H9 (cell line): ENCODE measurements around the gene SMYD4. TPM values are rescaled to one million over a fixed set of nuclear protein-coding genes. Genes with fewer than 3 reads are reported as not detected.

ENCODE experiments used
- DNase-seq: peaks from one replicate; pipeline ENCODE4 v3.0.0-alpha.2; 2017
- H2AFZ ChIP-seq: one replicate; pipeline ENCODE4 v1.6.1; 2013; ENCODE audit warnings: mild to moderate bottlenecking, low read length, control low read depth, moderate library complexity
- H2AK5ac ChIP-seq: 2 replicates; pipeline ENCODE4 v1.6.1; 2013; ENCODE audit warnings: low read length, control low read depth, mixed read lengths; ENCODE audit not compliant: insufficient read length
- H2BK120ac ChIP-seq: one replicate; pipeline ENCODE4 v1.6.1; 2013; ENCODE audit warnings: low read depth, mild to moderate bottlenecking, low read length, control low read depth, inconsistent platforms; ENCODE audit not compliant: poor library complexity, severe bottlenecking
- H2BK12ac ChIP-seq: 2 replicates; pipeline ENCODE4 v1.6.1; 2013; ENCODE audit warnings: low read length, control low read depth, mixed read lengths, low read depth; ENCODE audit not compliant: insufficient read length
- H2BK15ac ChIP-seq: 2 replicates; pipeline ENCODE4 v1.6.1; 2013; ENCODE audit warnings: low read depth, low read length, control low read depth
- H2BK20ac ChIP-seq: one replicate; pipeline ENCODE4 v1.6.1; 2013; ENCODE audit warnings: low read depth, mild to moderate bottlenecking, low read length, control low read depth, inconsistent platforms; ENCODE audit not compliant: poor library complexity, severe bottlenecking
- H2BK5ac ChIP-seq: 2 replicates; pipeline ENCODE4 v1.6.1; 2013; ENCODE audit warnings: low read length, control low read depth, mixed read lengths; ENCODE audit not compliant: insufficient read length
- H3K14ac ChIP-seq: 2 replicates; pipeline ENCODE4 v1.6.1; 2013; ENCODE audit warnings: low read length, control low read depth; ENCODE audit not compliant: insufficient read depth
- H3K18ac ChIP-seq: 2 replicates; pipeline ENCODE4 v1.6.1; 2013; ENCODE audit warnings: low read depth, mild to moderate bottlenecking, mixed read lengths, low read length, control low read depth; ENCODE audit not compliant: insufficient read length
- H3K23ac ChIP-seq: 2 replicates; pipeline ENCODE4 v1.6.1; 2013; ENCODE audit warnings: low read length, control low read depth, mixed read lengths, low read depth; ENCODE audit not compliant: insufficient read length
- H3K23me2 ChIP-seq: 2 replicates; pipeline ENCODE4 v1.6.1; 2013; ENCODE audit warnings: low read depth, mild to moderate bottlenecking, mixed read lengths, low read length, control low read depth; ENCODE audit not compliant: insufficient read length, poor library complexity, severe bottlenecking
- H3K27ac ChIP-seq: 2 replicates; pipeline ENCODE4 v1.5.1; 2013; ENCODE audit warnings: low read length, control low read depth, mixed read lengths, low read depth; ENCODE audit not compliant: insufficient read length
- H3K27me3 ChIP-seq: 2 replicates; pipeline ENCODE4 v1.6.1; 2013; ENCODE audit warnings: low read length, control low read depth, inconsistent platforms; ENCODE audit not compliant: insufficient read depth
- H3K4ac ChIP-seq: 2 replicates; pipeline ENCODE4 v1.6.1; 2013; ENCODE audit warnings: low read depth, mild to moderate bottlenecking, control low read depth, inconsistent platforms, low read length, moderate library complexity
- H3K4me1 ChIP-seq: 2 replicates; pipeline ENCODE4 v1.6.1; 2013; ENCODE audit warnings: low read length, control low read depth, inconsistent platforms; ENCODE audit not compliant: insufficient read depth
- H3K4me2 ChIP-seq: 2 replicates; pipeline ENCODE4 v1.6.1; 2013; ENCODE audit warnings: low read length, control low read depth, mixed read lengths; ENCODE audit not compliant: insufficient read length, insufficient read depth
- H3K56ac ChIP-seq: 2 replicates; pipeline ENCODE4 v1.6.1; 2013; ENCODE audit warnings: low read depth, mild to moderate bottlenecking, mixed read lengths, low read length, control low read depth; ENCODE audit not compliant: insufficient read length
- H3K79me1 ChIP-seq: 2 replicates; pipeline ENCODE4 v1.6.1; 2013; ENCODE audit warnings: low read depth, mild to moderate bottlenecking, moderate library complexity, low read length, control low read depth, inconsistent platforms; ENCODE audit not compliant: insufficient read depth, poor library complexity, severe bottlenecking
- H3K79me2 ChIP-seq: 2 replicates; pipeline ENCODE4 v1.6.1; 2013; ENCODE audit warnings: low read length, control low read depth, inconsistent platforms; ENCODE audit not compliant: insufficient read depth
- H3K9ac ChIP-seq: 2 replicates; pipeline ENCODE4 v1.6.1; 2013; ENCODE audit warnings: low read length, control low read depth, mixed read lengths; ENCODE audit not compliant: insufficient read length; ENCODE audit errors: extremely low read depth
- H3K9me3 ChIP-seq: one replicate; pipeline ENCODE4 v1.6.1; 2013; ENCODE audit warnings: low read depth, low read length, inconsistent platforms; ENCODE audit not compliant: control insufficient read depth
- H3T11ph ChIP-seq: one replicate; pipeline ENCODE4 v1.6.1; 2013; ENCODE audit warnings: mild to moderate bottlenecking, low read length, control low read depth, inconsistent platforms
- H4K20me1 ChIP-seq: one replicate; pipeline ENCODE4 v1.6.1; 2013; ENCODE audit not compliant: control insufficient read depth, insufficient read length, insufficient read depth
- H4K5ac ChIP-seq: 2 replicates; pipeline ENCODE4 v1.6.1; 2013; ENCODE audit warnings: low read depth, mild to moderate bottlenecking, mixed read lengths, low read length, control low read depth; ENCODE audit not compliant: insufficient read length
- H4K8ac ChIP-seq: replicated peaks from 2 replicates; pipeline ENCODE4 v1.6.1; 2013; ENCODE audit warnings: low read length, control low read depth, mixed read lengths, low read depth; ENCODE audit not compliant: insufficient read length
- H4K91ac ChIP-seq: 2 replicates; pipeline ENCODE4 v1.6.1; 2013; ENCODE audit warnings: low read depth, mild to moderate bottlenecking, moderate library complexity, mixed read lengths, low read length, control low read depth; ENCODE audit not compliant: insufficient read length
- H3K27ac Mint-ChIP-seq, 3 experiments: 2 replicates in 2 of 3; 3 replicates in 1 of 3; pipeline ENCODE4 v1.8.0; 2020 to 2021; ENCODE audit warnings: mixed read lengths in 3 of 3, mild to moderate bottlenecking in 1 of 3, moderate library complexity in 1 of 3
- H3K27me3 Mint-ChIP-seq: 2 replicates; pipeline ENCODE4 v1.8.0; 2021; ENCODE audit warnings: low read depth, mild to moderate bottlenecking, moderate library complexity, mixed read lengths
- H3K36me3 Mint-ChIP-seq, 3 experiments: 2 replicates in 2 of 3; 3 replicates in 1 of 3; pipeline ENCODE4 v1.8.0; 2020 to 2021; ENCODE audit warnings: low read depth in 3 of 3, mixed read lengths in 3 of 3; ENCODE audit not compliant: insufficient read depth in 1 of 3
- H3K4me1 Mint-ChIP-seq, 2 experiments: 2 replicates each; pipeline ENCODE4 v1.8.0; 2020; ENCODE audit warnings: mixed read lengths in 2 of 2
- H3K4me3 Mint-ChIP-seq, 2 experiments: 2 replicates in 1 of 2; 3 replicates in 1 of 2; pipeline ENCODE4 v1.8.0; 2020 to 2021; ENCODE audit warnings: mild to moderate bottlenecking in 2 of 2, mixed read lengths in 2 of 2, moderate library complexity in 1 of 2
- H3K9me3 Mint-ChIP-seq, 2 experiments: 2 replicates in 1 of 2; 3 replicates in 1 of 2; pipeline ENCODE4 v1.8.0; 2020; ENCODE audit warnings: mild to moderate bottlenecking in 2 of 2, mixed read lengths in 2 of 2, moderate library complexity in 1 of 2
- WGBS: extraction: QIAGEN DNeasy Blood & Tissue Kit; methylation state at CpG from one replicate; pipeline ENCODE4 v1.1.7; 2013; ENCODE audit warnings: missing lambda C conversion rate, low lambda C conversion rate, mixed read lengths; ENCODE audit not compliant: insufficient read length; ENCODE audit errors: extremely low coverage; 5-methylcytosine and 5-hydroxymethylcytosine counted together
- total RNA-seq: library from RNA; stranded (reverse); gene quantifications from 2 replicates; pipeline ENCODE4 v1.2.1, GENCODE V29; 2021
- TF ChIP-seq, protein P1 (sequence below): fragments of 200-600 bp; sonication (generic); conservative IDR thresholded peaks from 3 replicates; pipeline ENCODE4 v1.8.0; 2021; ENCODE audit warnings: antibody characterized with exemption, mild to moderate bottlenecking

Gene SMYD4
- total RNA-seq, 1 experiment from 2014 or later, result 28.8 TPM

DNA sequence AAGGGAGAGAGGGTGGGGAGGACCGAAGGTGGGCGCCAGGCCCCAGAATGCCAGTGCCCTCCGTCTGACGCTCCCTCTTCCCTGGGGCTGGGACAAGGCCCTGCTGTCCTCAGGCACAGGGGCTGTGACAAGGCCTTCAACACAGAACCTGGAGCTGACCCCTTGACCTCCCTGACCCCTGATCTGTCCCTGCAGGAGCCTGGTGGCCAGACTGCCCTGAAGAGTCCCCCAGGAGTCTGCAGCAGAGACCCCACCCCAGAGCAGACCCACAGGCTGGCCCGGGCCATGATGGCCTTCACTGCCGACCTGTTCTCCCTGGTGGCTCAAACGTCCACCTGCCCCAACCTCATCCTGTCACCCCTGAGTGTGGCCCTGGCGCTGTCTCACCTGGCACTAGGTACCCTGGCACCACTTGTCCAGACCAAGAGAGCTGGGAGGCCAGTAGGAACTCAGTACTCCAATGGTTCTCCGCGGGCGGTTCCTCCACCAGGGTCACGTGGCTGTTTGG is 84.1 kb downstream of the SMYD4 start:
- no peak overlapping the region for H3K27ac Mint-ChIP-seq
- Histone ChIP-seq H2BK15ac (no peak overlapping the region), H3T11ph (no peak overlapping the region), H3K18ac (no peak overlapping the region), H2BK5ac (no peak overlapping the region), H2BK20ac (no peak overlapping the region), H2BK120ac (no peak overlapping the region), H3K27me3 (no peaks in the 10 kb centered on the region), H2AFZ (no peak overlapping the region), H4K91ac (no peak overlapping the region), H3K56ac (no peak overlapping the region), H3K4me1 (no peaks in the 10 kb centered on the region), H3K9ac (no peak overlapping the region), H3K9me3 (no peaks in the 10 kb centered on the region), H3K23ac (no peak overlapping the region), H4K8ac (no peak overlapping the region), H2AK5ac (no peak overlapping the region), H4K20me1 (no peaks in the 10 kb centered on the region), H3K27ac (no peak overlapping the region), H3K4ac (no peak overlapping the region), H3K14ac (no peak overlapping the region), H3K79me2 (no peaks in the 10 kb centered on the region), H3K79me1 (no peaks in the 10 kb centered on the region), H4K5ac (no peak overlapping the region), H3K4me2 (no peak overlapping the region), H2BK12ac (no peak overlapping the region), H3K23me2 (no peaks in the 10 kb centered on the region)
- no peaks in the 10 kb centered on the region for H3K36me3 Mint-ChIP-seq
- TF ChIP-seq, protein P1, sequence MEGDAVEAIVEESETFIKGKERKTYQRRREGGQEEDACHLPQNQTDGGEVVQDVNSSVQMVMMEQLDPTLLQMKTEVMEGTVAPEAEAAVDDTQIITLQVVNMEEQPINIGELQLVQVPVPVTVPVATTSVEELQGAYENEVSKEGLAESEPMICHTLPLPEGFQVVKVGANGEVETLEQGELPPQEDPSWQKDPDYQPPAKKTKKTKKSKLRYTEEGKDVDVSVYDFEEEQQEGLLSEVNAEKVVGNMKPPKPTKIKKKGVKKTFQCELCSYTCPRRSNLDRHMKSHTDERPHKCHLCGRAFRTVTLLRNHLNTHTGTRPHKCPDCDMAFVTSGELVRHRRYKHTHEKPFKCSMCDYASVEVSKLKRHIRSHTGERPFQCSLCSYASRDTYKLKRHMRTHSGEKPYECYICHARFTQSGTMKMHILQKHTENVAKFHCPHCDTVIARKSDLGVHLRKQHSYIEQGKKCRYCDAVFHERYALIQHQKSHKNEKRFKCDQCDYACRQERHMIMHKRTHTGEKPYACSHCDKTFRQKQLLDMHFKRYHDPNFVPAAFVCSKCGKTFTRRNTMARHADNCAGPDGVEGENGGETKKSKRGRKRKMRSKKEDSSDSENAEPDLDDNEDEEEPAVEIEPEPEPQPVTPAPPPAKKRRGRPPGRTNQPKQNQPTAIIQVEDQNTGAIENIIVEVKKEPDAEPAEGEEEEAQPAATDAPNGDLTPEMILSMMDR, result no peak
- peaks cover 0 to 10% of the 10 kb centered on the region in 2 experiments; a peak in 1 of 5 replicates for H3K9me3 Mint-ChIP-seq
- no CpG with 5 or more reads among the region's 12 CpGs for WGBS
- no peak for DNase-seq
- peaks cover 1% of the 10 kb centered on the region; the same call in 1 of the 2 replicates for H3K27me3 Mint-ChIP-seq
- H3K4me3 Mint-ChIP-seq, result no peak overlapping the region
- peaks cover 4 to 6% of the 10 kb centered on the region in 2 experiments; a peak in 3 of 4 replicates for H3K4me1 Mint-ChIP-seq
